Natural killer cell (primary cell): ENCODE results near the gene ABI3. TPM values are rescaled to one million over a fixed set of nuclear protein-coding genes. Genes with fewer than 3 reads are reported as not detected.

Experiments used
- ATAC-seq, 3 donors: fragments of 150-1000 bp in 2 of 3; fragments of 200-7000 bp in 1 of 3; cut with Tn5 transposase; 1 replicate in 1 of 3; 2 replicates in 2 of 3; pipeline ENCODE4 v1.10.0; 2021; ENCODE audit warnings: mild to moderate bottlenecking in 2 of 3, moderate library complexity in 2 of 3
- DNase-seq, 2 donors: peaks; one replicate each; pipeline versions ENCODE4 v3.0.0 to v3.0.0-alpha.2; 2013 to 2021; ENCODE audit warnings: mixed read lengths in 1 of 2
- H3K27ac ChIP-seq: one replicate; pipeline ENCODE4 v1.5.1; 2013; ENCODE audit warnings: mild to moderate bottlenecking, low read length
- H3K27me3 ChIP-seq: one replicate; pipeline ENCODE4 v1.6.1; 2013; ENCODE audit warnings: low read length; ENCODE audit not compliant: control insufficient read depth, insufficient read depth
- H3K36me3 ChIP-seq: one replicate; pipeline ENCODE4 v1.6.1; 2013; ENCODE audit warnings: low read length; ENCODE audit not compliant: control insufficient read depth, insufficient read depth
- H3K4me1 ChIP-seq: one replicate; pipeline ENCODE4 v1.6.1; 2013; ENCODE audit warnings: low read length; ENCODE audit not compliant: control insufficient read depth, insufficient read depth
- H3K4me3 ChIP-seq: one replicate; pipeline ENCODE4 v1.5.1; 2013; ENCODE audit warnings: low read length
- H3K9me3 ChIP-seq: one replicate; pipeline ENCODE4 v1.6.1; 2013; ENCODE audit warnings: low read length; ENCODE audit not compliant: control insufficient read depth, insufficient read depth
- H3K27ac Mint-ChIP-seq, 2 donors: one replicate each; pipeline ENCODE4 v1.8.0; 2022; ENCODE audit warnings: mild to moderate bottlenecking in 2 of 2, mixed read lengths in 2 of 2, moderate library complexity in 1 of 2
- H3K27me3 Mint-ChIP-seq, 2 donors: one replicate each; pipeline ENCODE4 v1.8.0; 2022; ENCODE audit warnings: low read depth in 2 of 2, mixed read lengths in 2 of 2
- H3K36me3 Mint-ChIP-seq: one replicate; pipeline ENCODE4 v1.8.0; 2022; ENCODE audit warnings: mixed read lengths
- H3K4me1 Mint-ChIP-seq, 2 donors: one replicate each; pipeline ENCODE4 v1.8.0; 2022; ENCODE audit warnings: mixed read lengths in 2 of 2
- H3K4me3 Mint-ChIP-seq: one replicate; pipeline ENCODE4 v1.8.0; 2022; ENCODE audit warnings: mild to moderate bottlenecking, moderate library complexity, mixed read lengths
- H3K9me3 Mint-ChIP-seq, 2 donors: one replicate each; pipeline ENCODE4 v1.8.0; 2022; ENCODE audit warnings: mixed read lengths in 2 of 2
- WGBS: methylation state at CpG from one replicate; pipeline ENCODE4 v1.1.7; 2013; ENCODE audit warnings: missing lambda C conversion rate; ENCODE audit not compliant: insufficient coverage; 5-methylcytosine and 5-hydroxymethylcytosine counted together
- intact Hi-C: fragments of 100-400 bp; cut with micrococcal nuclease; formaldehyde crosslinking; loops from one replicate; pipeline ENCODE4 v1.14.2; 2022
- total RNA-seq, 4 donors: library from RNA; stranded (reverse); fragments of 120-200 nt in 1 of 4; gene quantifications; one replicate each; pipeline versions ENCODE4 v1.2.3 to v1.2.4, GENCODE V29; 2013 to 2022
- TF ChIP-seq, protein P1 (sequence below): fragments of 200-600 bp; IDR thresholded peaks from one replicate; pipeline ENCODE4 v1.8.0; 2022; ENCODE audit warnings: antibody characterized with exemption

ABI3 gene
- total RNA-seq, 3 donors from 2014 or later (not counting 1 experiment from before 2014, with no cell fraction given) = 82.9 to 131 (median 101) TPM

DNA sequence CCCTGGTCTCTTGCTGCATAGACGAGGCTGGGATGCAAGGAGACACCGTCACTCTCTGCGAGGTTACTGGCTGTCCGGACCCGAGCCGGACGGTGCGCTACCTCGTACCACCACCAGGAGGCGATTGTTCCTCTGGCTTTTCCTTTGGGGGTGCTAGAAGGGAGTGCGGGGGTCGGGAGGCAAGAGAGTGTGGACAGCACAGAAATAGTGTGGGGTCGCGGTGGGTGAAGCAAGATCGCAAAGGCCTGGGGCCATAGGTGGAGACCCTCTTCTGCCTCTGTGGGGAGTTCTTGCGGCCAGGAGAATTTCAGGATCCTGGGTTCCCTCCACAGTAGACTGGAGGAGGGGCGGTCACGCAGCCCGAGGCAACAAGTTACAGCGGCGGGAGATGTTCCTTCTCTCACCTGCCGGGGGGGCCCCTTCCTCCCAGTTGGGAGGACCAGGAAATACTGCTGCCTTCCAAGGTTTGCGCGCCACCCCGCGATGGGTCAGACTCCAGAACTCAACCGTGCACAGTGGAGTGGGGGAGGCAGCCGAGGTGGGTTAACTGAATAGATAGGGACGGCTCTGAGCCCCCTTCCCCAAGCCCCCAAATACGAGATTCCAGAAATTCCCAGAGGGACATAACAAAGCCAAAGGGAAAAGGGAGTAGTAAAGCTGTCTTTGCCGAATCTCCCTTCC lies 13.2 kb downstream of the ABI3 start:
- H3K9me3 Mint-ChIP-seq = no peaks in the 10 kb centered on the region
- H3K27ac Mint-ChIP-seq = peak overlapping the region; percentile 85 to 88
- Histone ChIP-seq H3K27ac (no peak overlapping the region), H3K4me1 (peaks cover 86% of the 10 kb centered on the region), H3K36me3 (peaks cover 25% of the 10 kb centered on the region), H3K4me3 (peak overlapping the region; percentile 32), H3K27me3 (no peaks in the 10 kb centered on the region), H3K9me3 (no peaks in the 10 kb centered on the region)
- peak in 1 of 3 donors; percentile 19 for ATAC-seq
- H3K27me3 Mint-ChIP-seq = no peaks in the 10 kb centered on the region
- WGBS = 4% methylated on average over 27 of the region's 31 CpGs
- TF ChIP-seq, protein P1, sequence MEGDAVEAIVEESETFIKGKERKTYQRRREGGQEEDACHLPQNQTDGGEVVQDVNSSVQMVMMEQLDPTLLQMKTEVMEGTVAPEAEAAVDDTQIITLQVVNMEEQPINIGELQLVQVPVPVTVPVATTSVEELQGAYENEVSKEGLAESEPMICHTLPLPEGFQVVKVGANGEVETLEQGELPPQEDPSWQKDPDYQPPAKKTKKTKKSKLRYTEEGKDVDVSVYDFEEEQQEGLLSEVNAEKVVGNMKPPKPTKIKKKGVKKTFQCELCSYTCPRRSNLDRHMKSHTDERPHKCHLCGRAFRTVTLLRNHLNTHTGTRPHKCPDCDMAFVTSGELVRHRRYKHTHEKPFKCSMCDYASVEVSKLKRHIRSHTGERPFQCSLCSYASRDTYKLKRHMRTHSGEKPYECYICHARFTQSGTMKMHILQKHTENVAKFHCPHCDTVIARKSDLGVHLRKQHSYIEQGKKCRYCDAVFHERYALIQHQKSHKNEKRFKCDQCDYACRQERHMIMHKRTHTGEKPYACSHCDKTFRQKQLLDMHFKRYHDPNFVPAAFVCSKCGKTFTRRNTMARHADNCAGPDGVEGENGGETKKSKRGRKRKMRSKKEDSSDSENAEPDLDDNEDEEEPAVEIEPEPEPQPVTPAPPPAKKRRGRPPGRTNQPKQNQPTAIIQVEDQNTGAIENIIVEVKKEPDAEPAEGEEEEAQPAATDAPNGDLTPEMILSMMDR = peak; percentile 93
- H3K4me3 Mint-ChIP-seq = peak overlapping the region; percentile 87
- no peaks in the 10 kb centered on the region for H3K36me3 Mint-ChIP-seq
- intact Hi-C loops = loop anchor here (10.0 kb wide), 1 partner anchor 141 kb away; the partner anchor contains the start of gene ZNF652
- H3K4me1 Mint-ChIP-seq = peaks cover 36 to 77% of the 10 kb centered on the region in 2 donors
- DNase-seq = peak; percentile 67 to 77

DNA sequence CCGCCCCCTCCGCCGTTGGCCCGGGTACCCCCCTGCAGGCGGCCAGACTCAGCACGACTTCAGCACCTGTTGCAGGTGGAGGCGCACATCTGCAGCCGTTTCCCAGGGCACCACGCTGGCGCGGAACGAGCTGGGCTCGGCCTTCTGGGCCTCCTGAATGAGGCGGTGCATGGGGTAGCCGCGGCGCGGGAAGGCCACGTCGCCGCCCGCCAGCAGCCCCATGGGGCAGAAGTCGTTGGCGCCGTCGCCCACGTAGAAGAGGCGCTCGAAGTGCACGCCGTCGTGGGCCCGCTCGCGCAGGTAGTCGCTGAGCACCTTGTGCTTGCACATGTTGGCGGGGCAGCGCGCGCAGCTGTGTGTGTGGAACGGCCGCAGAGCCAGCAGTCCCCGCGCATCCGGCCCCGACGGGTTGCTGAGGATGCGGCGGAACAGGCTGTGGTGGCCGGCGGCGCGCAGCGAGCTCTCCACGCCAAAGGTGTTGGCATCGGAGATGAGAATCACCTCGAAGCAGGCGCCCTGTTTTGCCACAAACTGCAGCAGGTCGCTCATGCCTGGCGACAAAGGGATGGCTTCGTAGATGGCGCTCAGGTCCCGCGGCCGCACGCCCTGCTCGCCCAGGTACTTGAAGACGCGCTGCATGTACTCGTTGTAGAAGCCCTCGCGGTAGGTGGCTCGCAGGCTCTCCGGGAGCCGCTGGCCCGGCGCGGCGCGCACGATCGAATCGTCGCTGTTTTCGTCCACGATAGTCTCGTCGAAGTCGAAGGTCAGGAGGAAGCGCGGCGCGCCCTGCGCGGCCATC lies 13.9 kb downstream of the ABI3 start:
- Histone ChIP-seq H3K27me3 (no peaks in the 10 kb centered on the region), H3K4me1 (peaks cover 80% of the 10 kb centered on the region), H3K36me3 (peaks cover 25% of the 10 kb centered on the region), H3K27ac (peak overlapping the region; percentile 54), H3K9me3 (no peaks in the 10 kb centered on the region), H3K4me3 (peak overlapping the region; percentile 32)
- H3K27ac Mint-ChIP-seq = peak overlapping the region; percentile 85 to 88
- H3K4me1 Mint-ChIP-seq = peaks cover 31 to 75% of the 10 kb centered on the region in 2 donors
- 2% methylated on average over 95 of the region's 95 CpGs for WGBS
- H3K36me3 Mint-ChIP-seq = no peaks in the 10 kb centered on the region
- TF ChIP-seq, protein P1 = no peak
- H3K4me3 Mint-ChIP-seq = peak overlapping the region; percentile 87
- ATAC-seq = peak; percentile 41 to 68 (median 62)
- DNase-seq = peak; percentile 68 to 76
- no peaks in the 10 kb centered on the region for H3K9me3 Mint-ChIP-seq
- intact Hi-C loops = loop anchor here (10.0 kb wide), 1 partner anchor 140 kb away; the partner anchor contains the start of gene ZNF652
- no peaks in the 10 kb centered on the region for H3K27me3 Mint-ChIP-seq

DNA sequence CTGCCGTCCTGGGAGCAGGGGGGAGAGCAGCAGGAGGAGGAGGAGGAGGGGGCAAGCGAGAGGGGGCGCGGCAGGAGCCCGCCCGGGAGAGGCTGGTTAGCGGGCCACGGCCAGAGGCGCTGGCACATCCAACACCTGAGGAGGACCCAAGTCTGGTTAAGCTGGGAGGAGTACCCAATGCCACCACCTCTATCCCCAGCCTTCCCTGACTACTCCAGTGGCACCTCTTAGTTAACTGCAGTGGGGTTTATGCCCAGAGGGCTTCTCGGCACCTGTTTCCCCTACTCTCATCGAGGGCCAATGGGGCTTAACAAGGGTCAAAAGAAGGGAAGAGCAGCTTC lies 14.5 kb downstream of the ABI3 start:
- ATAC-seq (peak in 1 of 3 donors; percentile 3), DNase-seq (no peak)
- peak overlapping the region; percentile 85 to 88 for H3K27ac Mint-ChIP-seq
- Histone ChIP-seq H3K27me3 (no peaks in the 10 kb centered on the region), H3K9me3 (no peaks in the 10 kb centered on the region), H3K4me3 (peak overlapping the region; percentile 32), H3K36me3 (peaks cover 23% of the 10 kb centered on the region), H3K27ac (peak overlapping the region; percentile 54), H3K4me1 (peaks cover 80% of the 10 kb centered on the region)
- peaks cover 35 to 75% of the 10 kb centered on the region in 2 donors for H3K4me1 Mint-ChIP-seq
- H3K36me3 Mint-ChIP-seq = no peaks in the 10 kb centered on the region
- TF ChIP-seq, protein P1 = no peak
- WGBS = 24% methylated on average over 11 of the region's 11 CpGs
- intact Hi-C loops = loop anchor here (10.0 kb wide), 1 partner anchor 140 kb away; the partner anchor contains the start of gene ZNF652
- H3K9me3 Mint-ChIP-seq = no peaks in the 10 kb centered on the region
- no peaks in the 10 kb centered on the region for H3K27me3 Mint-ChIP-seq
- H3K4me3 Mint-ChIP-seq = peak overlapping the region; percentile 87
